Activated naive CD4-positive, alpha-beta T cell treated with anti-CD3 and anti-CD28 coated beads, Interleukin-2, amount 10 ng/mL, durations not matched to agents 7 days and 5 days (primary cell): ENCODE measurements around the gene RELA.
"Not testable (repeated sequence)": the region's sequence is repeated elsewhere in the genome, so short reads cannot be mapped to it uniquely, and the experiment has no call there.

Experiments
- CTCF ChIA-PET: fragments of 350-600 bp; sonication (Branson Sonifier 250); formaldehyde crosslinking; loops from one replicate; lab custom pipeline; 2021; ENCODE audit warnings: antibody characterized with exemption; lab: Charles Lee
- DNase-seq: peaks from one replicate; pipeline ENCODE4 v3.0.0-alpha.2; 2020
- H3K27ac Mint-ChIP-seq: one replicate; pipeline ENCODE4 v1.8.0; 2021; ENCODE audit warnings: mild to moderate bottlenecking, moderate library complexity, mixed read lengths
- H3K27me3 Mint-ChIP-seq: one replicate; pipeline ENCODE4 v1.8.0; 2021; ENCODE audit warnings: mild to moderate bottlenecking, mixed read lengths
- H3K36me3 Mint-ChIP-seq: one replicate; pipeline ENCODE4 v1.8.0; 2021; ENCODE audit warnings: mixed read lengths
- H3K4me1 Mint-ChIP-seq: one replicate; pipeline ENCODE4 v1.8.0; 2021; ENCODE audit warnings: mixed read lengths
- H3K4me3 Mint-ChIP-seq: one replicate; pipeline ENCODE4 v1.8.0; 2021; ENCODE audit warnings: mild to moderate bottlenecking, moderate library complexity, mixed read lengths
- H3K9me3 Mint-ChIP-seq: one replicate; pipeline ENCODE4 v1.8.0; 2021; ENCODE audit warnings: mixed read lengths

The RELA gene

DNA sequence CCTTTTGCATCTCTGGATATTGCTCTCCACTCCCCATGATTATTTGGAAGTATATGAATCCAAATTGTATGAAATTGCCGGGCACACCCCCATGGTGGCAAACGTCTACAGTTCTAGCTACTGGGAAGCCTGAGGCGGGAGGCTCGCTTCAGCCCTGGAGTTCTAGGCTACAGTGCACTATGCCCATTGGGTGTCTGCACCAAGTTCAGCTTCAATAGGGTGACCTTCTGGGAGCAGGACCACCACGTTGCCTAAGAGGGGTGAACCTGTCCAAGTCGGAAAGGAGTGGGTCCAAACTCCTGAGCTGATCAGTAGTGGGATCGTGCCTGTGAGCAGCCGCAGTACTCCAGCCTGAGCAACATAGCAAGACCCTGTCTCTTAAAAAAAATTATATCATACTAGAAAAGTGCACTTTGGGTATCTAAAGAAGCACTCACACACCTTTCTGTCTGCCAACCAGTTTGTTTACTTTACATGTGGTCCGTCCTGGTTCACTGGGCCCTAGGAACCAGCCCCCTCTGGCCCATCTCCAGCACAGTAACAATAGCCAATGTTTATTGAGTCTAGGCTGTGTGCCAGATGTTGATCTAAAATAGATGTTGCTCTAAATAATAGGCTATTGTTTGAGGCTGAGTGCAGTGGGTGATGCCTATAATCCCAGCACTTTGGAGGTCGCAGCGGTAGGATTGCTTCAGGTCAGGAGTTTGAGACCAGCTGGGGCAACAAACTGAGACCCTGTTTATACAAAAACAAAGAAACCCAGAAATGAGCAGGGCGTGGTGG, 32.9 kb upstream of the RELA start:
- H3K36me3 Mint-ChIP-seq: no peaks in the 10 kb centered on the region
- no peak overlapping the region for H3K27ac Mint-ChIP-seq
- CTCF ChIA-PET: interaction anchor here (1.5 to 1.6 kb wide), 2 partner anchors 10 to 84 kb away, joined by 3 to 6 read pairs; no protein-coding TSS in a partner anchor
- H3K27me3 Mint-ChIP-seq: peaks cover 56% of the 10 kb centered on the region
- no peak for DNase-seq
- H3K9me3 Mint-ChIP-seq: no peaks in the 10 kb centered on the region
- peaks cover 2% of the 10 kb centered on the region for H3K4me1 Mint-ChIP-seq
- H3K4me3 Mint-ChIP-seq: no peak overlapping the region

- DNase-seq: no peak
- H3K36me3 Mint-ChIP-seq: no peaks in the 10 kb centered on the region
- peaks cover 2% of the 10 kb centered on the region for H3K4me1 Mint-ChIP-seq
- no peaks in the 10 kb centered on the region for H3K9me3 Mint-ChIP-seq
- H3K4me3 Mint-ChIP-seq: no peak overlapping the region
- H3K27ac Mint-ChIP-seq: no peak overlapping the region
- H3K27me3 Mint-ChIP-seq: peaks cover 26% of the 10 kb centered on the region
- CTCF ChIA-PET: interaction anchor here (0.6 to 0.7 kb wide), 2 partner anchors 19 to 28 kb away, joined by 3 to 4 read pairs; no protein-coding TSS in a partner anchor
Observed at GRCh38 chr11:65692367-65692766, 29.7 kb upstream of the RELA start.

GRCh38 chr11:65691847-65692246, 29.1 kb upstream of the RELA start:
- not testable (repeated sequence) for H3K36me3 Mint-ChIP-seq, H3K4me1 Mint-ChIP-seq, DNase-seq, H3K4me3 Mint-ChIP-seq, H3K27ac Mint-ChIP-seq, H3K9me3 Mint-ChIP-seq
- H3K27me3 Mint-ChIP-seq: peaks cover 28% of the 10 kb centered on the region
- CTCF ChIA-PET: interaction anchor here (0.6 to 0.7 kb wide), 2 partner anchors 20 to 28 kb away, joined by 3 to 4 read pairs; no protein-coding TSS in a partner anchor

GRCh38 chr11:65685981-65686380, 23.3 kb upstream of the RELA start:
- Mint-ChIP-seq H3K4me3 (no peak overlapping the region), H3K27ac (no peak overlapping the region), H3K4me1 (no peaks in the 10 kb centered on the region), H3K36me3 (no peaks in the 10 kb centered on the region), H3K27me3 (peaks cover 15% of the 10 kb centered on the region), H3K9me3 (no peaks in the 10 kb centered on the region)
- no peak for DNase-seq
- CTCF ChIA-PET: no interaction called here

- H3K4me3 Mint-ChIP-seq, H3K27ac Mint-ChIP-seq, CTCF ChIA-PET, H3K4me1 Mint-ChIP-seq, H3K9me3 Mint-ChIP-seq, DNase-seq, H3K36me3 Mint-ChIP-seq: not testable (repeated sequence)
- peaks cover 11% of the 10 kb centered on the region for H3K27me3 Mint-ChIP-seq
Observed at GRCh38 chr11:65683480-65683879, 20.8 kb upstream of the RELA start.

- no peak for DNase-seq
- Mint-ChIP-seq H3K27ac (no peak overlapping the region), H3K36me3 (no peaks in the 10 kb centered on the region), H3K4me1 (peaks cover 2% of the 10 kb centered on the region), H3K9me3 (no peaks in the 10 kb centered on the region), H3K27me3 (peaks cover 4% of the 10 kb centered on the region), H3K4me3 (no peak overlapping the region)
- CTCF ChIA-PET: no interaction called here
Observed at GRCh38 chr11:65680192-65680743, 17.6 kb upstream of the RELA start.

DNA sequence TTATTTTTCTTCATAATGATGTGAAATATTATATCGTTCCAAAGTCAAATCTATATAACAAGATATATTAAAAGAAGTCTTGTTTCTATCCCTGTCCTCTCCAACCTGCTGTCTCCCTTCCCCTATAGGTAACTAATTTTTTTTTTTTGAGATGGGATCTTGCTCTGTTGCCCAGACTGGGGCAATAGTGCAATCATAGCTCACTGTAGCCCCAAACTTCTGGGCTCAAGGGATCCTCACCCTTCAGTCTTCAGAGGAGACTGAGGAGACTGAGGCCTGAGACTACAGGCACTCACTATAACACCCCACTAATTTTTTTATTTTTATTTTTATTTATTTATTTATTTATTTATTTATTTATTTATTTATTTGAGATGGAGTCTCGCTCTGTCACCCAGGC, 10.3 kb upstream of the RELA start:
- peaks cover 4% of the 10 kb centered on the region for H3K27me3 Mint-ChIP-seq
- H3K36me3 Mint-ChIP-seq: no peaks in the 10 kb centered on the region
- no peak for DNase-seq
- no peak overlapping the region for H3K27ac Mint-ChIP-seq
- no peak overlapping the region for H3K4me3 Mint-ChIP-seq
- no peaks in the 10 kb centered on the region for H3K4me1 Mint-ChIP-seq
- CTCF ChIA-PET: interaction anchor here (1.1 to 1.2 kb wide), 2 partner anchors 13 to 97 kb away, joined by 3 to 5 read pairs; no protein-coding TSS in a partner anchor
- no peaks in the 10 kb centered on the region for H3K9me3 Mint-ChIP-seq

- CTCF ChIA-PET: interaction anchor here (1.1 to 1.2 kb wide), 2 partner anchors 13 to 97 kb away, joined by 3 to 5 read pairs; no protein-coding TSS in a partner anchor
- Mint-ChIP-seq H3K27ac (no peak overlapping the region), H3K4me1 (no peaks in the 10 kb centered on the region)
Observed at GRCh38 chr11:65672180-65672860, 9.6 kb upstream of the RELA start.

DNA sequence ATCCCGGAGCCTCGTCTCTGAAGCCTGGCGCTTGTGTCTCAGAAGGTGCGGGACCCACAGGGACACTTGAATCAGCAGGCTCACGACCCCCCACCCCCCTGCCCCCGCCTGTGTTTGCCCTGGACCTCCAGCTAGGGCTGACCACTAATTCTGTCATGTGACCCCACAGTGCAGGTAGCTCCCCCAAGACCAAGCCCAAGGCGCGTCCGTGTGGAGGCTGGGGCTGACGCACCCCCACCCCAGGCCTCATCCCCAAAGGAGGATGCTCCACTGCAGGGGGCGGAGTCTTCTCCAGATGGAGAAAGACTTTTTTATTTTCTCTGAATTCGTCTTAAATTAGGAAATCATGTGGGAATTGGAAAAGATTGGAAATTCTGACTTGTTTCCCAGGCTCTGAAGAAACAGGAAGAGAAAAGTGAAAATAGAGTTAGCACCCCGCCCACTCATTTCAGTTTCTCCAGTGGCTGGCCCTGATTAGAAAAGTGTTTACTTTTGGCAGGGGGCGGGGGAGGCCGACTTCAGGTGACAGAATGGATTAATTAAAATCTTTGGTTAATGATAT, 1.0 kb upstream of the RELA start:
- Mint-ChIP-seq H3K9me3 (no peaks in the 10 kb centered on the region), H3K4me1 (peaks cover 41% of the 10 kb centered on the region), H3K4me3 (peak overlapping the region; percentile 87), H3K36me3 (peaks cover 25% of the 10 kb centered on the region), H3K27me3 (no peaks in the 10 kb centered on the region), H3K27ac (peak overlapping the region; percentile 92)
- DNase-seq: peak; percentile 65
- CTCF ChIA-PET: interaction anchor here (0.6 to 1.6 kb wide), 5 partner anchors 10 to 116 kb away, joined by 3 to 5 read pairs (median 4); no protein-coding TSS in a partner anchor

More at GRCh38 chr11:65672180-65672860, 9.6 kb upstream of the RELA start:
- Mint-ChIP-seq H3K9me3 (no peaks in the 10 kb centered on the region), H3K36me3 (no peaks in the 10 kb centered on the region), H3K4me3 (no peak overlapping the region), H3K27me3 (peaks cover 4% of the 10 kb centered on the region)
- no peak for DNase-seq

- peaks cover 41% of the 10 kb centered on the region for H3K4me1 Mint-ChIP-seq
- no peaks in the 10 kb centered on the region for H3K27me3 Mint-ChIP-seq
- CTCF ChIA-PET: interaction anchor here (0.9 kb wide), 1 partner anchor 49 kb away, joined by 3 read pairs; the partner anchor contains the start of gene KAT5
- peak overlapping the region; percentile 83 for H3K4me3 Mint-ChIP-seq
- H3K9me3 Mint-ChIP-seq: no peaks in the 10 kb centered on the region
- no peak for DNase-seq
- H3K36me3 Mint-ChIP-seq: peaks cover 36% of the 10 kb centered on the region
- H3K27ac Mint-ChIP-seq: peak overlapping the region; percentile 87
Observed at GRCh38 chr11:65662247-65662798, 393 bp downstream of the RELA start.

- Mint-ChIP-seq H3K27ac (peak overlapping the region; percentile 87), H3K4me3 (peak overlapping the region; percentile 83), H3K27me3 (no peaks in the 10 kb centered on the region), H3K4me1 (peaks cover 41% of the 10 kb centered on the region), H3K36me3 (peaks cover 41% of the 10 kb centered on the region), H3K9me3 (no peaks in the 10 kb centered on the region)
- CTCF ChIA-PET: interaction anchor here (0.9 kb wide), 1 partner anchor 50 kb away, joined by 3 read pairs; the partner anchor contains the start of gene KAT5
- DNase-seq: no peak
Observed at GRCh38 chr11:65661599-65662246, 993 bp downstream of the RELA start.

DNA sequence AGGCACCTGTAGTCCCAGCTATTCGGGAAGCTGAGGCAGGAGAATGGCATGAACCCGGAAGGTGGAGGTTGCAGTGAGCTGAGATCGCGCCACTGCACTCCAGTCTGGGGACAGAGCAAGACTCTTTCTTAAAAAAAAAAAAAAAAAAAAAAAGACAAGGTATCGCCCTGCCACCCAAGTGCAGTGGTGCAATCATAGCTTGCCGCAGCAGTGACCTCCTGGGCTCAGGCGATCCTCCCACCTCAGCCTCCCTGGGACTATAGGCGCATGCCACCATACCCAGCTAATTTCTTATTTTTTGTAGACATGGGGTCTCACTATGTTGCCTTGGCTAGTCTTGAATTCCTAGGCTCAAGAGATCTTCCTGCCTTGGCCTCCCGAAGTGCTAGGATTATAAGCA, 1.8 kb downstream of the RELA start:
- Mint-ChIP-seq H3K4me3 (peak overlapping the region; percentile 83), H3K27ac (peak overlapping the region; percentile 49), H3K4me1 (peaks cover 42% of the 10 kb centered on the region), H3K36me3 (peaks cover 49% of the 10 kb centered on the region)
- DNase-seq, H3K9me3 Mint-ChIP-seq, H3K27me3 Mint-ChIP-seq, CTCF ChIA-PET: not testable (repeated sequence)

- CTCF ChIA-PET: interaction anchor here (1.0 kb wide), 1 partner anchor 12 kb away, joined by 3 read pairs; no protein-coding TSS in a partner anchor
- DNase-seq: no peak
- H3K4me3 Mint-ChIP-seq: no peak overlapping the region
- H3K4me1 Mint-ChIP-seq: peaks cover 42% of the 10 kb centered on the region
- H3K27me3 Mint-ChIP-seq: no peaks in the 10 kb centered on the region
- peaks cover 57% of the 10 kb centered on the region for H3K36me3 Mint-ChIP-seq
- no peaks in the 10 kb centered on the region for H3K9me3 Mint-ChIP-seq
- H3K27ac Mint-ChIP-seq: peak overlapping the region; percentile 81
Observed at GRCh38 chr11:65660038-65660437, 2.7 kb downstream of the RELA start.
